Mesenchymal stem cell (in vitro differentiated cells and primary cell): Measurements from ENCODE around the gene RBSN.

Experiments
- DNase-seq: peaks from one replicate; pipeline ENCODE4 v3.0.0-alpha.2; 2013
- H2AFZ ChIP-seq: one replicate; pipeline ENCODE4 v1.6.1; 2013; ENCODE audit warnings: low read depth, mild to moderate bottlenecking, control low read depth, inconsistent platforms, low read length, moderate library complexity
- H2AK5ac ChIP-seq: 2 replicates; pipeline ENCODE4 v1.6.1; 2013; ENCODE audit warnings: low read length, moderate library complexity, mild to moderate bottlenecking, inconsistent platforms; ENCODE audit not compliant: severe bottlenecking
- H2BK120ac ChIP-seq: one replicate; pipeline ENCODE4 v1.6.1; 2013; ENCODE audit warnings: low read depth, mild to moderate bottlenecking, inconsistent platforms, low read length, moderate library complexity
- H2BK12ac ChIP-seq, 2 experiments: one replicate each; pipeline ENCODE4 v1.6.1; 2013; ENCODE audit warnings: inconsistent platforms in 2 of 2, low read length in 2 of 2, mild to moderate bottlenecking in 2 of 2, moderate library complexity in 2 of 2, control low read depth in 1 of 2
- H2BK15ac ChIP-seq: one replicate; pipeline ENCODE4 v1.6.1; 2013; ENCODE audit warnings: mild to moderate bottlenecking, low read depth, inconsistent platforms; ENCODE audit not compliant: poor library complexity, severe bottlenecking
- H2BK5ac ChIP-seq: 2 replicates; pipeline ENCODE4 v1.6.1; 2013; ENCODE audit warnings: low read depth, mild to moderate bottlenecking, low read length, control low read depth, inconsistent platforms; ENCODE audit not compliant: poor library complexity, severe bottlenecking
- H3K14ac ChIP-seq, 2 experiments: one replicate each; pipeline ENCODE4 v1.6.1; 2013; ENCODE audit warnings: inconsistent platforms in 2 of 2, low read length in 2 of 2, control low read depth in 1 of 2, mild to moderate bottlenecking in 1 of 2, moderate library complexity in 1 of 2
- H3K18ac ChIP-seq, 2 experiments: one replicate each; pipeline ENCODE4 v1.6.1; 2013; ENCODE audit warnings: inconsistent platforms in 2 of 2, low read length in 2 of 2, control low read depth in 1 of 2, low read depth in 1 of 2, mild to moderate bottlenecking in 1 of 2
- H3K23ac ChIP-seq, 2 experiments: one replicate each; pipeline ENCODE4 v1.6.1; 2013; ENCODE audit warnings: inconsistent platforms in 2 of 2, low read length in 2 of 2, mild to moderate bottlenecking in 2 of 2, moderate library complexity in 2 of 2, control low read depth in 1 of 2
- H3K27ac ChIP-seq: 2 replicates; pipeline ENCODE4 v1.5.1; 2013; ENCODE audit warnings: mild to moderate bottlenecking, moderate library complexity, low read length, control low read depth, inconsistent platforms; ENCODE audit not compliant: poor library complexity, severe bottlenecking
- H3K27me3 ChIP-seq, 2 experiments: 2 replicates each; pipeline versions ENCODE4 v1.6.1 to v1.7.0; 2013; ENCODE audit warnings: low read length in 2 of 2, mild to moderate bottlenecking in 2 of 2, moderate library complexity in 2 of 2, control low read depth in 1 of 2, inconsistent platforms in 1 of 2; ENCODE audit not compliant: control insufficient read depth in 1 of 2, insufficient read depth in 1 of 2
- H3K36me3 ChIP-seq, 2 experiments: 2 replicates each; pipeline versions ENCODE4 v1.6.1 to v1.7.0; 2013; ENCODE audit warnings: low read length in 2 of 2, control low read depth in 1 of 2, inconsistent platforms in 1 of 2, low read depth in 1 of 2, mild to moderate bottlenecking in 1 of 2; ENCODE audit not compliant: insufficient read depth in 2 of 2, control insufficient read depth in 1 of 2
- H3K4ac ChIP-seq, 2 experiments: one replicate each; pipeline ENCODE4 v1.6.1; 2013; ENCODE audit warnings: inconsistent platforms in 2 of 2, low read length in 2 of 2, mild to moderate bottlenecking in 2 of 2, moderate library complexity in 2 of 2, control low read depth in 1 of 2, low read depth in 1 of 2
- H3K4me1 ChIP-seq: 2 replicates; pipeline ENCODE4 v1.6.1; 2013; ENCODE audit warnings: low read depth, low read length, control low read depth; ENCODE audit not compliant: control insufficient read depth, insufficient read depth
- H3K4me2 ChIP-seq: 2 replicates; pipeline ENCODE4 v1.6.1; 2013; ENCODE audit warnings: low read length, mild to moderate bottlenecking, inconsistent platforms; ENCODE audit not compliant: poor library complexity, severe bottlenecking
- H3K4me3 ChIP-seq, 2 experiments: 2 replicates each; pipeline versions ENCODE4 v1.5.1 to v1.7.0; 2013; ENCODE audit warnings: low read length in 2 of 2, mild to moderate bottlenecking in 2 of 2, control low read depth in 1 of 2, low read depth in 1 of 2; ENCODE audit not compliant: insufficient read depth in 1 of 2
- H3K79me1 ChIP-seq: replicated peaks from 2 replicates; pipeline ENCODE4 v1.6.1; 2013; ENCODE audit warnings: mild to moderate bottlenecking, control low read depth, low read length, inconsistent platforms; ENCODE audit not compliant: poor library complexity, severe bottlenecking
- H3K9ac ChIP-seq: 2 replicates; pipeline ENCODE4 v1.7.0; 2013; ENCODE audit warnings: mild to moderate bottlenecking, low read length, moderate library complexity
- H3K9me3 ChIP-seq: 2 replicates; pipeline ENCODE4 v1.7.0; 2013; ENCODE audit warnings: mild to moderate bottlenecking, low read length; ENCODE audit not compliant: control insufficient read depth
- H4K8ac ChIP-seq: one replicate; pipeline ENCODE4 v1.6.1; 2013; ENCODE audit warnings: inconsistent platforms, mild to moderate bottlenecking, low read length, moderate library complexity
- H4K91ac ChIP-seq: one replicate; pipeline ENCODE4 v1.6.1; 2013; ENCODE audit warnings: mild to moderate bottlenecking, low read length, inconsistent platforms
- WGBS: methylation state at CpG from one replicate; pipeline ENCODE4 v1.1.7; 2013; ENCODE audit warnings: mixed read lengths; 5-methylcytosine and 5-hydroxymethylcytosine counted together

Gene RBSN

DNA sequence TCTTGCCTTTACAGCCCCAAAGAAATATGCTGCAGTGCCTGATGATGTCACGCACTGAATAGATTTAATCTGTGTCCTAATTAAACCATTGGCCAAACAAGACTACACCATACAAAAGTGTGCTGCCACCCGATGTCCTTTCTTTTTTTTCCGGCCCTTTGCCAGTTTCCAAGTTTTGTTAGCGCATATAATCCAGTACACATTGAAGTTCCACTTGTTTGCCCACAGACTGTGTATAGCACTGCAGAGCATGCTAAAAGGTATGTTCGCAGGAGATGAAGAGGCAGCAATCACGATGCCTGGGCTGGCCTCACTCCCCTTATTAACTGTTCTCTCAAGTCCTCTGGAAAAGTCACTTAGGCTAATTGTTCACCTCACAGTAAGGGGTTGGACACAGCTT is 60.6 kb downstream of the RBSN start:
- no peak overlapping the region for H3K23ac ChIP-seq
- no peaks in the 10 kb centered on the region for H3K4me1 ChIP-seq
- no peak overlapping the region for H2BK5ac ChIP-seq
- no peak overlapping the region for H2BK12ac ChIP-seq
- no peak overlapping the region for H2BK120ac ChIP-seq
- H2AK5ac ChIP-seq = no peak overlapping the region
- H3K36me3 ChIP-seq = peaks cover 46 to 94% of the 10 kb centered on the region in 2 experiments
- no peak overlapping the region for H3K27ac ChIP-seq
- no peak overlapping the region for H3K4me3 ChIP-seq
- no peak overlapping the region for H2AFZ ChIP-seq
- no peak overlapping the region for H3K4ac ChIP-seq
- H3K79me1 ChIP-seq = peaks cover 28% of the 10 kb centered on the region
- no peak overlapping the region for H4K8ac ChIP-seq
- no peaks in the 10 kb centered on the region for H3K9me3 ChIP-seq
- 93% methylated on average over 6 of the region's 6 CpGs for WGBS
- no peak for DNase-seq
- no peak overlapping the region for H3K18ac ChIP-seq
- no peak overlapping the region for H2BK15ac ChIP-seq
- no peak overlapping the region for H3K9ac ChIP-seq
- no peak overlapping the region for H4K91ac ChIP-seq
- H3K27me3 ChIP-seq = no peaks in the 10 kb centered on the region
- H3K14ac ChIP-seq = no peak overlapping the region
- H3K4me2 ChIP-seq = no peak overlapping the region

DNA sequence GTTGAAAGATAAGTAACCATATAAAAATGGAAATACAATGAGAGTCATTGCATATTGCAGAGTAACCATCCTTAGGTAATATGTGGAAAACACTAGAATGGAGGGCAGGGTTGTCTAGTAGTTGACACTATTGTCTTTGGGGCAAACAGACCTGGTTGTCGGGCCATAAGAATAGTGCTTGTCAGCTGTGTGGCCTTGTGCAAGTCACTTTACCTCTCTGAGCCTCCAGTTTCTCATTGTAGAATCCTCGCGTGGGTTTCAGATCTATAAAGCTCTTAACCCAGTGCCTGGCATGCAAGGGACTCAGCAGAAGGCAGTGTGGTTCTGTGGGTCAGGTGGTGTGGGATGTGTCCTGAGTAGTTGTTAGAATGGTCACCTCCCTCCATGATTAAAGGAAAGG is 65.8 kb downstream of the RBSN start:
- Histone ChIP-seq H3K36me3 (peaks cover 54 to 94% of the 10 kb centered on the region in 2 experiments), H3K18ac (no peak overlapping the region), H3K14ac (no peak overlapping the region), H4K8ac (no peak overlapping the region), H3K9ac (no peak overlapping the region), H3K4me3 (no peak overlapping the region), H2BK12ac (no peak overlapping the region), H2BK5ac (no peak overlapping the region), H3K27ac (no peak overlapping the region), H2AFZ (no peak overlapping the region), H3K79me1 (peaks cover 16% of the 10 kb centered on the region), H3K4me1 (no peaks in the 10 kb centered on the region), H3K4me2 (no peak overlapping the region), H3K9me3 (no peaks in the 10 kb centered on the region), H2BK120ac (no peak overlapping the region), H2BK15ac (no peak overlapping the region), H3K23ac (no peak overlapping the region), H2AK5ac (no peak overlapping the region), H4K91ac (no peak overlapping the region), H3K4ac (no peak overlapping the region), H3K27me3 (no peaks in the 10 kb centered on the region)
- no peak for DNase-seq
- WGBS = over 99% methylated on average over 3 of the region's 3 CpGs

DNA sequence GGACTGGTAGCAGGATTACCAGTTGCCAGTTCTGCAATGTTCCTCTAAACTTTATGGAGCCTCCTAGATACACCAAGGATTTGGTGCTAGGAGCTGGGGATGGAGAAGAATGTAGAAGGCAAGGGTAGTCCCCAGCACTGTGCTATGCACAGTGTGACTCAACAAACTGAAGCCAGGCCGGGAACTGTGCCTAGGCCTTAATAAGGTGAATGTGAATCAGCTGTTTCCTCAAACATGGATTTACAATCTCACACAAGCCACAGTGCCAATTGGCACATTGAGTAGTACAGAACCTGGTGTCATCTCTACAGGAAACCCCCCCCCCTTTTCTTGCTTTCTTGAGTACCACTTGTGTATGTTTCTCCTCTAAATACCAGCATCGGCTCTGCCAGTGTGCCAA is 66.3 kb downstream of the RBSN start:
- no peak overlapping the region for H2AFZ ChIP-seq
- no peak overlapping the region for H3K14ac ChIP-seq
- H3K27ac ChIP-seq = no peak overlapping the region
- no peak overlapping the region for H4K91ac ChIP-seq
- H2BK15ac ChIP-seq = no peak overlapping the region
- H3K4me1 ChIP-seq = no peaks in the 10 kb centered on the region
- H4K8ac ChIP-seq = no peak overlapping the region
- H2AK5ac ChIP-seq = no peak overlapping the region
- H2BK12ac ChIP-seq = no peak overlapping the region
- H3K9ac ChIP-seq = no peak overlapping the region
- no peak overlapping the region for H3K4ac ChIP-seq
- H3K9me3 ChIP-seq = no peaks in the 10 kb centered on the region
- H3K36me3 ChIP-seq = peaks cover 54 to 91% of the 10 kb centered on the region in 2 experiments
- DNase-seq = no peak
- 100% methylated on average over 2 of the region's 2 CpGs for WGBS
- peaks cover 16% of the 10 kb centered on the region for H3K79me1 ChIP-seq
- no peak overlapping the region for H3K18ac ChIP-seq
- no peak overlapping the region for H3K4me3 ChIP-seq
- no peaks in the 10 kb centered on the region for H3K27me3 ChIP-seq
- H3K4me2 ChIP-seq = no peak overlapping the region
- no peak overlapping the region for H2BK5ac ChIP-seq
- H3K23ac ChIP-seq = no peak overlapping the region
- no peak overlapping the region for H2BK120ac ChIP-seq

DNA sequence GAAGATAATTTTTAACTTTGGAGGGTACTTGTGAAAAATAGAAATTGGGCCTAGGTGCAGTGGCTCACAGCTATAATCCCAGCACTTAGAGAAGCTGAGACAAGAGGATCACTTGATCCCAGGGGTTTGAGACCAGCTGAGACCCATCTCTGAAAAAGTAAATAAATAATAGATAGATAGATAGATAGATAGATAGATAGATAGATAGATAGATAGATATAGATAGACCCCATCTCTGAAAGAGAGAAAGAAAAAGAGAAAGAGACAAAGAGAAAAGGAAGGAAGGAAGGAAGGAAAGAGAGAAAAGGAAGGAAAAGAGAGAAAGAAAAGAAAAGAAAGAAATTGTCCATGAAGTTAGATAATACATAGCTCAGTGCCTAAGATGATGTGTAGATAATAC is 69.3 kb downstream of the RBSN start:
- H3K4me1 ChIP-seq = peaks cover 2% of the 10 kb centered on the region
- H2AK5ac ChIP-seq = no peak overlapping the region
- no peaks in the 10 kb centered on the region for H3K9me3 ChIP-seq
- H2BK15ac ChIP-seq = no peak overlapping the region
- H3K18ac ChIP-seq = no peak overlapping the region
- no peaks in the 10 kb centered on the region for H3K27me3 ChIP-seq
- H2BK5ac ChIP-seq = no peak overlapping the region
- H3K79me1 ChIP-seq = peaks cover 15% of the 10 kb centered on the region
- H2BK12ac ChIP-seq = no peak overlapping the region
- no peak overlapping the region for H4K91ac ChIP-seq
- H3K4me3 ChIP-seq = no peak overlapping the region
- DNase-seq = no peak
- H3K4ac ChIP-seq = no peak overlapping the region
- H3K4me2 ChIP-seq = no peak overlapping the region
- no peak overlapping the region for H4K8ac ChIP-seq
- H3K27ac ChIP-seq = no peak overlapping the region
- no peak overlapping the region for H2AFZ ChIP-seq
- no peak overlapping the region for H3K9ac ChIP-seq
- no peak overlapping the region for H2BK120ac ChIP-seq
- no peak overlapping the region for H3K14ac ChIP-seq
- H3K23ac ChIP-seq = no peak overlapping the region
- peaks cover 51 to 90% of the 10 kb centered on the region in 2 experiments for H3K36me3 ChIP-seq
